ENCODE results near the gene SORBS1. TPM values are rescaled to one million over a fixed set of nuclear protein-coding genes. Genes with fewer than 3 reads are reported as not detected.

SORBS1 gene
- total and polyA plus RNA-seq, 4 donors, result 33.2 to 71.3 (median 44.1) TPM

GRCh38 chr10:95356190-95356955 is 204.8 kb downstream of the SORBS1 start:
- Histone ChIP-seq H3K27me3 (ENCODE audit: control insufficient read depth in 4 of 4, insufficient read depth in 4 of 4, low read length in 3 of 4) (no peaks in the 10 kb centered on the region), H3K9me3 (ENCODE audit: control insufficient read depth in 4 of 4, low read length in 3 of 4) (no peaks in the 10 kb centered on the region), H3K36me3 (ENCODE audit: control insufficient read depth in 4 of 4, insufficient read depth in 3 of 4, low read depth in 1 of 4, low read length in 3 of 4) (peaks cover 4 to 20% (median 10%) of the 10 kb centered on the region in 4 donors), H3K4me1 (ENCODE audit: control insufficient read depth in 4 of 4, insufficient read depth in 4 of 4, low read length in 3 of 4) (peaks cover 6 to 18% (median 11%) of the 10 kb centered on the region in 4 donors), H3K27ac (ENCODE audit: low read depth in 1 of 2, low read length in 2 of 2) (no peak overlapping the region), H3K9ac (ENCODE audit: low read depth in 1 of 2, low read length in 2 of 2) (no peak overlapping the region), H3K4me3 (ENCODE audit: low read depth in 1 of 3, low read length in 3 of 3) (no peak overlapping the region)
- 95% methylated on average over 23 of the region's 23 CpGs for WGBS
- TF ChIP-seq JUND (IDR thresholded peaks at IDR 0.05), result no peak
- TF ChIP-seq EGR1 (IDR thresholded peaks at IDR 0.05; ENCODE audit: low read depth in 2 of 2), result no peak
- TF ChIP-seq YY1 (IDR thresholded peaks at IDR 0.05), result no peak
- TF ChIP-seq ATF3 (IDR thresholded peaks at IDR 0.05), result no peak
- no peak for TF ChIP-seq RAD21 (IDR thresholded peaks at IDR 0.05)
- no peak for TF ChIP-seq CTCF (IDR thresholded peaks at IDR 0.05; ENCODE audit: low read depth, low read length, missing input control)
- no peak for TF ChIP-seq NR2F2 (IDR thresholded peaks at IDR 0.05)
- DNase-seq (ENCODE audit: low spot score), result no peak

GRCh38 chr10:95355301-95355700 is 205.9 kb downstream of the SORBS1 start:
- H3K36me3 ChIP-seq (ENCODE audit: control insufficient read depth in 4 of 4, insufficient read depth in 3 of 4, low read depth in 1 of 4, low read length in 3 of 4), result peaks cover 4 to 20% (median 10%) of the 10 kb centered on the region in 4 donors
- WGBS, result 64% methylated on average over 7 of the region's 7 CpGs
- DNase-seq (ENCODE audit: low spot score), result no peak
- TF ChIP-seq TAF1 (conservative IDR thresholded peaks at IDR 0.05), result no peak
- no peak for TF ChIP-seq FOXA2 (IDR thresholded peaks at IDR 0.05)
- no peak for TF ChIP-seq NR2F2 (IDR thresholded peaks at IDR 0.05)
- TF ChIP-seq YY1 (IDR thresholded peaks at IDR 0.05), result no peak
- no peak for TF ChIP-seq MAX (IDR thresholded peaks at IDR 0.05)
- TF ChIP-seq RAD21 (IDR thresholded peaks at IDR 0.05), result no peak
- TF ChIP-seq JUND (IDR thresholded peaks at IDR 0.05), result no peak
- no peak for TF ChIP-seq FOXA1 (IDR thresholded peaks at IDR 0.05)
- TF ChIP-seq HNF4G (IDR thresholded peaks at IDR 0.05), result no peak
- TF ChIP-seq REST (IDR thresholded peaks at IDR 0.05), result no peak
- no peak for TF ChIP-seq ZBTB33 (IDR thresholded peaks at IDR 0.05)
- H3K9ac ChIP-seq (ENCODE audit: low read depth in 1 of 2, low read length in 2 of 2), result no peak overlapping the region
- H3K27ac ChIP-seq (ENCODE audit: low read depth in 1 of 2, low read length in 2 of 2), result no peak overlapping the region
- H3K9me3 ChIP-seq (ENCODE audit: control insufficient read depth in 4 of 4, low read length in 3 of 4), result no peaks in the 10 kb centered on the region
- H3K4me1 ChIP-seq (ENCODE audit: control insufficient read depth in 4 of 4, insufficient read depth in 4 of 4, low read length in 3 of 4), result peaks cover 6 to 29% (median 22%) of the 10 kb centered on the region in 4 donors
- no peak overlapping the region for H3K4me3 ChIP-seq (ENCODE audit: low read depth in 1 of 3, low read length in 3 of 3)
- H3K27me3 ChIP-seq (ENCODE audit: control insufficient read depth in 4 of 4, insufficient read depth in 4 of 4, low read length in 3 of 4), result no peaks in the 10 kb centered on the region

Data from liver (tissue), 9 donors.